HCT116 (cell line): ENCODE measurements around the gene LILRB3. TPM values are rescaled to one million over a fixed set of nuclear protein-coding genes. Genes with fewer than 3 reads are reported as not detected.
"Not testable (repeated sequence)": the region's sequence is repeated elsewhere in the genome, so short reads cannot be mapped to it uniquely, and the experiment has no call there.

ENCODE experiments used
- ATAC-seq: fragments of 200-7000 bp; cut with Tn5 transposase; 2 replicates; pipeline ENCODE4 v1.9.1; 2020; ENCODE audit warnings: mild to moderate bottlenecking, moderate library complexity
- BruUV-seq: library from RNA; stranded (reverse); fragments of 400-500 nt; replicated peaks from 2 replicates; lab custom pipeline; 2021; lab: Mats Ljungman, UMichigan
- CTCF ChIA-PET: fragments of 300-600 bp; sonication (Branson Sonifier 250); formaldehyde crosslinking; loops from one replicate; lab custom pipeline; 2021; ENCODE audit warnings: antibody characterized with exemption; lab: Charles Lee
- POLR2A ChIA-PET: fragments of 300-600, 350-600 bp; sonication (Branson Sonifier 250); formaldehyde crosslinking; loops from one replicate; lab custom pipeline; 2021; ENCODE audit warnings: antibody characterized with exemption; lab: Charles Lee
- RAD21 ChIA-PET, 2 experiments: fragments of 300-600 bp; sonication (Branson Sonifier 250); formaldehyde crosslinking; loops; one replicate each; lab custom pipeline; 2023; ENCODE audit warnings: low total read pairs in 2 of 2; ENCODE audit not compliant: uncharacterized antibody in 2 of 2, unreplicated experiment in 2 of 2, low non-redundant PET in 1 of 2; lab: Charles Lee
- DNase-seq: peaks from one replicate; pipeline ENCODE4 v3.0.0-alpha.2; 2010; ENCODE audit warnings: low read depth, low spot score
- H2AFZ ChIP-seq: fragments of 200-600 bp; shearing (Covaris generic), sonication (generic); 2 replicates; pipeline ENCODE4 v1.6.1; 2017; ENCODE audit warnings: low read depth, mixed run types, mixed read lengths, antibody characterized with exemption, low read length; ENCODE audit not compliant: poor library complexity, severe bottlenecking
- H3K27ac ChIP-seq: 2 replicates; pipeline ENCODE4 v1.5.1; 2012; ENCODE audit warnings: low read depth, low read length
- H3K27me3 ChIP-seq: fragments of 200-600 bp; sonication (generic); 2 replicates; pipeline ENCODE4 v1.6.1; 2016; ENCODE audit warnings: mixed run types, low read length, mixed read lengths; ENCODE audit not compliant: insufficient read depth
- H3K36me3 ChIP-seq, 2 experiments: fragments of 200-500 bp in 1 of 2; fragments of 200-600 bp in 1 of 2; sonication (Bioruptor generic) in 1 of 2; sonication (generic) in 1 of 2; 2 replicates each; pipeline versions ENCODE4 v1.5.1 to v1.6.1; 2014 to 2016; ENCODE audit warnings: low read length in 2 of 2, inconsistent platforms in 1 of 2, mixed read lengths in 1 of 2, mixed run types in 1 of 2; ENCODE audit not compliant: insufficient read depth in 2 of 2, control insufficient read depth in 1 of 2
- H3K4me1 ChIP-seq, 2 experiments: fragments of 200-600 bp in 1 of 2; sonication (generic) in 1 of 2; 2 replicates each; pipeline versions ENCODE4 v1.5.1 to v1.6.1; 2012 to 2017; ENCODE audit warnings: low read length in 2 of 2, inconsistent platforms in 1 of 2, mild to moderate bottlenecking in 1 of 2, mixed read lengths in 1 of 2, mixed run types in 1 of 2, moderate library complexity in 1 of 2; ENCODE audit not compliant: insufficient read depth in 2 of 2, control insufficient read depth in 1 of 2
- H3K4me2 ChIP-seq: fragments of 200-600 bp; sonication (generic); 2 replicates; pipeline ENCODE4 v1.6.1; 2017; ENCODE audit warnings: mixed run types, low read length, mixed read lengths
- H3K4me3 ChIP-seq, 2 experiments: fragments of 200-600 bp in 1 of 2; sonication (generic) in 1 of 2; replicated peaks in 1 of 2; 2 replicates each; pipeline ENCODE4 v1.5.1; 2011 to 2016; ENCODE audit warnings: low read length in 2 of 2, control low read depth in 1 of 2, low read depth in 1 of 2, mild to moderate bottlenecking in 1 of 2, mixed read lengths in 1 of 2, mixed run types in 1 of 2
- H3K79me2 ChIP-seq: fragments of 200-600 bp; sonication (generic); 2 replicates; pipeline ENCODE4 v1.6.1; 2017; ENCODE audit warnings: mild to moderate bottlenecking, mixed run types, low read length, moderate library complexity, mixed read lengths; ENCODE audit not compliant: insufficient read depth
- H3K9ac ChIP-seq: fragments of 200-600 bp; sonication (generic); 2 replicates; pipeline ENCODE4 v1.6.1; 2016; ENCODE audit warnings: low read length, mixed read lengths
- H3K9me2 ChIP-seq: fragments of 200-600 bp; sonication (generic), shearing (Covaris generic); 2 replicates; pipeline ENCODE4 v1.6.1; 2017; ENCODE audit warnings: mixed run types, mild to moderate bottlenecking, moderate library complexity; ENCODE audit not compliant: insufficient read depth
- H3K9me3 ChIP-seq, 2 experiments: fragments of 200-500 bp in 1 of 2; fragments of 200-600 bp in 1 of 2; sonication (Bioruptor generic) in 1 of 2; sonication (generic) in 1 of 2; 2 replicates each; pipeline ENCODE4 v1.6.1; 2014 to 2017; ENCODE audit warnings: low read length in 2 of 2, mixed read lengths in 2 of 2, inconsistent platforms in 1 of 2, low read depth in 1 of 2, mild to moderate bottlenecking in 1 of 2, mixed run types in 1 of 2, moderate library complexity in 1 of 2; ENCODE audit not compliant: control insufficient read depth in 1 of 2, insufficient read depth in 1 of 2
- H4K20me1 ChIP-seq: fragments of 200-600 bp; sonication (generic), shearing (Covaris generic); 2 replicates; pipeline ENCODE4 v1.6.1; 2017; ENCODE audit warnings: mixed run types, mild to moderate bottlenecking, moderate library complexity; ENCODE audit not compliant: insufficient read depth
- ATF3 ChIP-seq: IDR thresholded peaks from 2 replicates; pipeline ENCODE4 v1.6.1; 2012
- CBX3 ChIP-seq: IDR thresholded peaks from 2 replicates; pipeline ENCODE4 v1.6.1; 2012; ENCODE audit warnings: low read depth
- CEBPB ChIP-seq: IDR thresholded peaks from 2 replicates; pipeline ENCODE4 v1.6.1; 2012; ENCODE audit warnings: low read depth
- CTCF ChIP-seq, 3 experiments: fragments of 200-600 bp in 1 of 3; sonication (generic) in 1 of 3; IDR thresholded peaks in 2 of 3; conservative IDR thresholded peaks in 1 of 3; 2 replicates each; pipeline ENCODE4 v1.5.1; 2012 to 2017; ENCODE audit warnings: low read depth in 2 of 3, low read length in 2 of 3, antibody characterized with exemption in 1 of 3, borderline replicate concordance in 1 of 3, control low read depth in 1 of 3, mild to moderate bottlenecking in 1 of 3, mixed read lengths in 1 of 3, mixed run types in 1 of 3, moderate library complexity in 1 of 3; ENCODE audit not compliant: insufficient read depth in 1 of 3
- EGR1 ChIP-seq: IDR thresholded peaks from 2 replicates; pipeline ENCODE4 v1.6.1; 2012; ENCODE audit warnings: low read depth
- ELF1 ChIP-seq: IDR thresholded peaks from 2 replicates; pipeline ENCODE4 v1.6.1; 2012; ENCODE audit warnings: low read depth, borderline replicate concordance
- EZH2phosphoT487 ChIP-seq: fragments of 200-600 bp; IDR thresholded peaks from 2 replicates; pipeline ENCODE4 v1.6.1; 2018; ENCODE audit warnings: antibody characterized with exemption, borderline replicate concordance
- FOSL1 ChIP-seq: IDR thresholded peaks from 2 replicates; pipeline ENCODE4 v1.6.1; 2012; ENCODE audit warnings: low read depth
- JUND ChIP-seq: IDR thresholded peaks from 2 replicates; pipeline ENCODE4 v1.6.1; 2012
- MAX ChIP-seq: IDR thresholded peaks from 2 replicates; pipeline ENCODE4 v1.6.1; 2012
- POLR2A ChIP-seq: IDR thresholded peaks from 2 replicates; pipeline ENCODE4 v1.7.0; 2011; ENCODE audit warnings: borderline replicate concordance; ENCODE audit not compliant: insufficient read depth, insufficient read length; ENCODE audit errors: extremely low read depth
- POLR2AphosphoS5 ChIP-seq: IDR thresholded peaks from 2 replicates; pipeline ENCODE4 v1.6.1; 2011; ENCODE audit warnings: mild to moderate bottlenecking, low read depth, low read length, moderate library complexity
- SIN3A ChIP-seq: IDR thresholded peaks from 2 replicates; pipeline ENCODE4 v1.6.1; 2012; ENCODE audit warnings: low read depth
- SP1 ChIP-seq: IDR thresholded peaks from 2 replicates; pipeline ENCODE4 v1.6.1; 2012; ENCODE audit warnings: low read depth
- TCF7L2 ChIP-seq: IDR thresholded peaks from 2 replicates; pipeline ENCODE4 v1.7.0; 2011; ENCODE audit warnings: borderline replicate concordance, inconsistent platforms; ENCODE audit not compliant: insufficient read depth, insufficient read length; ENCODE audit errors: extremely low read depth
- YY1 ChIP-seq: IDR thresholded peaks from 2 replicates; pipeline ENCODE4 v1.6.1; 2011; ENCODE audit warnings: low read length, low read depth, moderate library complexity, mild to moderate bottlenecking; ENCODE audit not compliant: insufficient replicate concordance; ENCODE audit errors: extremely low read depth
- ZBTB33 ChIP-seq: IDR thresholded peaks from 2 replicates; pipeline ENCODE4 v1.6.1; 2011; ENCODE audit warnings: mild to moderate bottlenecking, low read length, moderate library complexity; ENCODE audit not compliant: insufficient replicate concordance; ENCODE audit errors: extremely low read depth
- ZFX ChIP-seq: fragments of 450-650 bp; IDR thresholded peaks from 2 replicates; pipeline ENCODE4 v1.6.1; 2017
- ZNF274 ChIP-seq: fragments of 200-500 bp; sonication (Bioruptor generic); IDR thresholded peaks from 2 replicates; pipeline ENCODE4 v1.6.1; 2014; ENCODE audit warnings: mild to moderate bottlenecking, low read depth, low read length, inconsistent platforms
- intact Hi-C: fragments of 100-400 bp; cut with micrococcal nuclease; formaldehyde crosslinking; loops from 2 replicates; pipeline ENCODE4 v1.10.0; 2022
- total RNA-seq: library from RNA; stranded (reverse); gene quantifications from one replicate; pipeline ENCODE4 v1.2.1, GENCODE V29; 2021; ENCODE audit not compliant: unreplicated experiment

Gene LILRB3
- total RNA-seq, 1 experiment from 2014 or later = 0.12 TPM

GRCh38 chr19:54245936-54246335 is 23.1 kb upstream of the LILRB3 start:
- DNase-seq = no peak
- Histone ChIP-seq H3K36me3 (no peaks in the 10 kb centered on the region), H3K4me2 (no peak overlapping the region), H3K27me3 (peaks cover 7% of the 10 kb centered on the region), H3K9me3 (no peaks in the 10 kb centered on the region)
- RAD21 ChIA-PET = no interaction called here
- no TSS peak for BruUV-seq
- no peak for TF ChIP-seq EZH2phosphoT487
- TF ChIP-seq CBX3 = no peak
- no peak for TF ChIP-seq ZFX
- no peak for TF ChIP-seq CTCF (IDR thresholded peaks at IDR 0.05 in 2 of 3, conservative IDR thresholded peaks at IDR 0.05 in 1 of 3; ENCODE audit: borderline replicate concordance in 1 of 3, insufficient read depth in 1 of 3, low read depth in 2 of 3, low read length in 2 of 3)
- TF ChIP-seq ELF1 = no peak
- no peak for TF ChIP-seq ZNF274
- no peak for TF ChIP-seq SIN3A
- TF ChIP-seq SP1 = no peak
- no peak for TF ChIP-seq JUND
- TF ChIP-seq CEBPB = no peak
- no peak for TF ChIP-seq MAX
- no peak for TF ChIP-seq ATF3
- TF ChIP-seq YY1 = no peak
- no peak for TF ChIP-seq FOSL1
- TF ChIP-seq TCF7L2 = no peak
- no peak for TF ChIP-seq POLR2A
- TF ChIP-seq EGR1 = no peak
- no peak for TF ChIP-seq POLR2AphosphoS5
- TF ChIP-seq ZBTB33 = no peak
- TF ChIP-seq, all 23 proteins: peak for 0
- no peaks in the 10 kb centered on the region for H3K9me2 ChIP-seq
- intact Hi-C loops = no loop called here
- ChIA-PET POLR2A (no interaction called here), CTCF (no interaction called here)
- H3K4me1 ChIP-seq = no peaks in the 10 kb centered on the region
- H3K27ac ChIP-seq = no peak overlapping the region
- H2AFZ ChIP-seq = no peak overlapping the region
- H3K4me3 ChIP-seq = no peak overlapping the region
- H3K9ac ChIP-seq = no peak overlapping the region
- no peaks in the 10 kb centered on the region for H3K79me2 ChIP-seq
- no peak for ATAC-seq
- H4K20me1 ChIP-seq = no peaks in the 10 kb centered on the region

GRCh38 chr19:54243809-54244208 is 21.0 kb upstream of the LILRB3 start:
- intact Hi-C loops, H3K27me3 ChIP-seq, H3K79me2 ChIP-seq, H3K9me3 ChIP-seq, DNase-seq, H4K20me1 ChIP-seq, CTCF ChIA-PET, H3K4me3 ChIP-seq, POLR2A ChIA-PET, H3K9me2 ChIP-seq, H3K27ac ChIP-seq, ATAC-seq, BruUV-seq, H2AFZ ChIP-seq, H3K9ac ChIP-seq, H3K4me1 ChIP-seq, H3K4me2 ChIP-seq, H3K36me3 ChIP-seq, RAD21 ChIA-PET: not testable (repeated sequence)
